Mesenchymal stem cell (in vitro differentiated cells and primary cell): ENCODE data around the gene HOXC9.
A peak's percentile ranks its signal among the peaks of the same experiment; 100 is the strongest.

Experiments used
- DNase-seq: peaks from one replicate; pipeline ENCODE4 v3.0.0-alpha.2; 2013
- H2AFZ ChIP-seq: one replicate; pipeline ENCODE4 v1.6.1; 2013; ENCODE audit warnings: low read depth, mild to moderate bottlenecking, control low read depth, inconsistent platforms, low read length, moderate library complexity
- H2AK5ac ChIP-seq: 2 replicates; pipeline ENCODE4 v1.6.1; 2013; ENCODE audit warnings: low read length, moderate library complexity, mild to moderate bottlenecking, inconsistent platforms; ENCODE audit not compliant: severe bottlenecking
- H2BK120ac ChIP-seq: one replicate; pipeline ENCODE4 v1.6.1; 2013; ENCODE audit warnings: low read depth, mild to moderate bottlenecking, inconsistent platforms, low read length, moderate library complexity
- H2BK12ac ChIP-seq, 2 experiments: one replicate each; pipeline ENCODE4 v1.6.1; 2013; ENCODE audit warnings: inconsistent platforms in 2 of 2, low read length in 2 of 2, mild to moderate bottlenecking in 2 of 2, moderate library complexity in 2 of 2, control low read depth in 1 of 2
- H2BK15ac ChIP-seq: one replicate; pipeline ENCODE4 v1.6.1; 2013; ENCODE audit warnings: mild to moderate bottlenecking, low read depth, inconsistent platforms; ENCODE audit not compliant: poor library complexity, severe bottlenecking
- H2BK5ac ChIP-seq: 2 replicates; pipeline ENCODE4 v1.6.1; 2013; ENCODE audit warnings: low read depth, mild to moderate bottlenecking, low read length, control low read depth, inconsistent platforms; ENCODE audit not compliant: poor library complexity, severe bottlenecking
- H3K14ac ChIP-seq, 2 experiments: one replicate each; pipeline ENCODE4 v1.6.1; 2013; ENCODE audit warnings: inconsistent platforms in 2 of 2, low read length in 2 of 2, control low read depth in 1 of 2, mild to moderate bottlenecking in 1 of 2, moderate library complexity in 1 of 2
- H3K18ac ChIP-seq, 2 experiments: one replicate each; pipeline ENCODE4 v1.6.1; 2013; ENCODE audit warnings: inconsistent platforms in 2 of 2, low read length in 2 of 2, control low read depth in 1 of 2, low read depth in 1 of 2, mild to moderate bottlenecking in 1 of 2
- H3K23ac ChIP-seq, 2 experiments: one replicate each; pipeline ENCODE4 v1.6.1; 2013; ENCODE audit warnings: inconsistent platforms in 2 of 2, low read length in 2 of 2, mild to moderate bottlenecking in 2 of 2, moderate library complexity in 2 of 2, control low read depth in 1 of 2
- H3K27ac ChIP-seq: 2 replicates; pipeline ENCODE4 v1.5.1; 2013; ENCODE audit warnings: mild to moderate bottlenecking, moderate library complexity, low read length, control low read depth, inconsistent platforms; ENCODE audit not compliant: poor library complexity, severe bottlenecking
- H3K27me3 ChIP-seq, 2 experiments: 2 replicates each; pipeline versions ENCODE4 v1.6.1 to v1.7.0; 2013; ENCODE audit warnings: low read length in 2 of 2, mild to moderate bottlenecking in 2 of 2, moderate library complexity in 2 of 2, control low read depth in 1 of 2, inconsistent platforms in 1 of 2; ENCODE audit not compliant: control insufficient read depth in 1 of 2, insufficient read depth in 1 of 2
- H3K36me3 ChIP-seq, 2 experiments: 2 replicates each; pipeline versions ENCODE4 v1.6.1 to v1.7.0; 2013; ENCODE audit warnings: low read length in 2 of 2, control low read depth in 1 of 2, inconsistent platforms in 1 of 2, low read depth in 1 of 2, mild to moderate bottlenecking in 1 of 2; ENCODE audit not compliant: insufficient read depth in 2 of 2, control insufficient read depth in 1 of 2
- H3K4ac ChIP-seq, 2 experiments: one replicate each; pipeline ENCODE4 v1.6.1; 2013; ENCODE audit warnings: inconsistent platforms in 2 of 2, low read length in 2 of 2, mild to moderate bottlenecking in 2 of 2, moderate library complexity in 2 of 2, control low read depth in 1 of 2, low read depth in 1 of 2
- H3K4me1 ChIP-seq: 2 replicates; pipeline ENCODE4 v1.6.1; 2013; ENCODE audit warnings: low read depth, low read length, control low read depth; ENCODE audit not compliant: control insufficient read depth, insufficient read depth
- H3K4me2 ChIP-seq: 2 replicates; pipeline ENCODE4 v1.6.1; 2013; ENCODE audit warnings: low read length, mild to moderate bottlenecking, inconsistent platforms; ENCODE audit not compliant: poor library complexity, severe bottlenecking
- H3K4me3 ChIP-seq, 2 experiments: 2 replicates each; pipeline versions ENCODE4 v1.5.1 to v1.7.0; 2013; ENCODE audit warnings: low read length in 2 of 2, mild to moderate bottlenecking in 2 of 2, control low read depth in 1 of 2, low read depth in 1 of 2; ENCODE audit not compliant: insufficient read depth in 1 of 2
- H3K79me1 ChIP-seq: replicated peaks from 2 replicates; pipeline ENCODE4 v1.6.1; 2013; ENCODE audit warnings: mild to moderate bottlenecking, control low read depth, low read length, inconsistent platforms; ENCODE audit not compliant: poor library complexity, severe bottlenecking
- H3K9ac ChIP-seq: 2 replicates; pipeline ENCODE4 v1.7.0; 2013; ENCODE audit warnings: mild to moderate bottlenecking, low read length, moderate library complexity
- H3K9me3 ChIP-seq: 2 replicates; pipeline ENCODE4 v1.7.0; 2013; ENCODE audit warnings: mild to moderate bottlenecking, low read length; ENCODE audit not compliant: control insufficient read depth
- H4K8ac ChIP-seq: one replicate; pipeline ENCODE4 v1.6.1; 2013; ENCODE audit warnings: inconsistent platforms, mild to moderate bottlenecking, low read length, moderate library complexity
- H4K91ac ChIP-seq: one replicate; pipeline ENCODE4 v1.6.1; 2013; ENCODE audit warnings: mild to moderate bottlenecking, low read length, inconsistent platforms
- WGBS: methylation state at CpG from one replicate; pipeline ENCODE4 v1.1.7; 2013; ENCODE audit warnings: mixed read lengths; 5-methylcytosine and 5-hydroxymethylcytosine counted together

Gene HOXC9

DNA sequence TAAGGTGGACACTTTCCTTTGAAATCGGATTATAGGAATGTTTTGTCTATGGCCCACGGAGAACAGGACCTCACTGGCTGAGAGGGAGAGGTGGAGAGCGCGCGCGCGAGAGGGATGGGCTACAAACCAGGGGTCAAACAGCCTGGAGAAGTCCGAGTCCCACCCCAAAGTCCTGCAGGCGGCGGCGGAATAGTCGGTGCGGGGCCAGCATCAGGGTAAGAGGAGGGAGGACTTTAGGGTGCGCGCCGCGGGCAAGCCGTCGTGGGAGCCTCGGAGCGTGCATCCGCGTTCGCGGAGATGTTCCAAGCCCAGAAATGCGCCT, 5.5 kb downstream of the HOXC9 start:
- peak overlapping the region; percentile 42 to 76 for H2BK12ac ChIP-seq
- H3K4ac ChIP-seq, result peak overlapping the region; percentile 21 to 76
- peak overlapping the region; percentile 42 to 86 for H3K4me3 ChIP-seq
- H3K14ac ChIP-seq, result no peak overlapping the region
- H3K9me3 ChIP-seq, result no peaks in the 10 kb centered on the region
- peak overlapping the region; percentile 98 for H3K9ac ChIP-seq
- peaks cover 36% of the 10 kb centered on the region for H3K4me1 ChIP-seq
- no peak overlapping the region for H2AFZ ChIP-seq
- H3K27me3 ChIP-seq, result no peaks in the 10 kb centered on the region
- peak overlapping the region; percentile 81 for H3K27ac ChIP-seq
- peak; percentile 43 for DNase-seq
- peaks cover 0 to 3% of the 10 kb centered on the region in 2 experiments for H3K36me3 ChIP-seq
- no peak overlapping the region for H2BK5ac ChIP-seq
- WGBS, result 10% methylated on average over 25 of the region's 26 CpGs
- peak overlapping the region; percentile 61 to 68 for H3K23ac ChIP-seq
- H2AK5ac ChIP-seq, result no peak overlapping the region
- no peak overlapping the region for H4K91ac ChIP-seq
- H3K79me1 ChIP-seq, result no peaks in the 10 kb centered on the region
- H2BK120ac ChIP-seq, result peak overlapping the region; percentile 57
- H3K4me2 ChIP-seq, result peak overlapping the region; percentile 76
- H2BK15ac ChIP-seq, result peak overlapping the region; percentile 41
- peak overlapping the region; percentile 91 for H4K8ac ChIP-seq
- H3K18ac ChIP-seq, result peak overlapping the region; percentile 58 to 76

DNA sequence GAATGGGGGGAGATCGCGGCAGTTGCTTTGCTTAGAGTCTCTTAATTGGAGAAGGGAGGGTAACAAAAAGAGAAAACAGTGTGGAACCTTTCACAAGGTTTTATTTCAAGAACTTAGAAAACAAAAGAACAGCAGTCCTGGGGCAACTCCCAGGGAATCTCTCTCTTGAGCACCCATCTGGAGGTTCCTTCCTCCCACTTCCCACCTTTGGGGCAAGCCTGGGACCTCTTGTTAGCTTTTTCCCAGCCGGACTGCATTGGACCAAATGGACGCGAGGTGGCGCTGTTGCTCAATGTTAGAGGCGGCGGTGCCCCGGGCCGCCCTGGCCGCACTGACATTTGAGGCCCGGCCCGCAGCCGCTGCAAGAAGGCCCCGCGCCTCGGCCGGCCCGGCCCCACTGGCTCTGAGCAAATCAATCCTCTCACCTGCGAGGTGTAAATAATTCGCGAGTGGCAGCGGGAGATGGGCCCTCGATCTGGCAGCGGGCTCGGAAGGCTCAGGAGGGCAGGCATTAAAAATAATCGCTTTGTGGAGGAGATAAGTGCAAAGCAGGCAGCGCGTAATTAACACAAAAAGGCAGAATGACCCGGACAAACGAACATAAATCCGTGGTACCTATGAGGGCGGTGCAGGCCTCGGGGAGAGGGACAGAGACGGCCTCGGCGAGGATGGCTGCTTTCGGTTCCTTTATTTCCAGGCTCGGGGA, 6.0 kb downstream of the HOXC9 start:
- H2BK120ac ChIP-seq, result peak overlapping the region; percentile 22
- peak overlapping the region; percentile 0 for H4K8ac ChIP-seq
- H3K79me1 ChIP-seq, result no peaks in the 10 kb centered on the region
- H4K91ac ChIP-seq, result no peak overlapping the region
- peak overlapping the region; percentile 81 for H3K27ac ChIP-seq
- peak overlapping the region in 1 of 2 experiments; percentile 76 for H2BK12ac ChIP-seq
- H3K9ac ChIP-seq, result peak overlapping the region; percentile 98
- H2BK15ac ChIP-seq, result peak overlapping the region; percentile 86
- H3K27me3 ChIP-seq, result no peaks in the 10 kb centered on the region
- peak; percentile 89 for DNase-seq
- no peak overlapping the region for H3K14ac ChIP-seq
- peak overlapping the region; percentile 77 for H3K4me2 ChIP-seq
- H3K4ac ChIP-seq, result peak overlapping the region; percentile 21 to 78
- H3K18ac ChIP-seq, result peak overlapping the region; percentile 80 to 89
- H3K9me3 ChIP-seq, result no peaks in the 10 kb centered on the region
- H3K4me1 ChIP-seq, result peaks cover 36% of the 10 kb centered on the region
- H2BK5ac ChIP-seq, result no peak overlapping the region
- no peak overlapping the region for H2AFZ ChIP-seq
- H3K36me3 ChIP-seq, result peaks cover 0 to 3% of the 10 kb centered on the region in 2 experiments
- peak overlapping the region; percentile 54 for H2AK5ac ChIP-seq
- WGBS, result 10% methylated on average over 37 of the region's 39 CpGs
- H3K4me3 ChIP-seq, result peak overlapping the region; percentile 42 to 86
- peak overlapping the region in 1 of 2 experiments; percentile 96 for H3K23ac ChIP-seq

DNA sequence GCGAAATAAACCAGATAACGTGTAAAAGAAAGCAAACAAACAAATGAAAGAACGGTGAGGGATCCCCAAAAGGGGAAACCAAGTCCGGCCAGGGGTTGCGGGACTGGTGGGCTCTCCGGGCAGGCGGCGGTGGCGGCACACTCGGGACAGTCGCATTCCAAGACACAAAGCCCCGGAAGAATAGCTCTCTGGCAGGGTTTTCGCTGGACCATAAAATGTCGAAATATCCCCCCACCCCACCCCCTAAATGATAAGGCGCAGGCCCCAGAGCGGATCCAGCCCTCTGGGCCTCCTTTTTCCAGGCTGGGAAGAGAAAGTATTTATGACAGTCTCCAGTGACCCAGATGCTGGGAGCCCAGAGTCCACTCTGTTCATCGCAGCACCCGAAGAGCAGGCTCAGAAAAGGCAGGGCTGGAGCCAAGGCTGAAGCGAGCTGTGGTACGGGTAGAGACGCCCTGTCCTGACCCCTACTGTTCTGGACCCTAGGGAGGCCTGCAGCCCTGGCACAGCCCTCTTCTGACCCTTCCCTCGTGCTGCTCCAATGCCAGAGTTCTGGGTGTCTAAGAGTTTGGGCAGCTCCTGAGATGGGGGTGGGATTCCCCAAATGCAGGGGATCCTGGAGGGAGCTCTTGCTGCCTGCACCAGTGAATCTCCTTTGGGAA, 6.7 kb downstream of the HOXC9 start:
- no peaks in the 10 kb centered on the region for H3K79me1 ChIP-seq
- H4K8ac ChIP-seq, result peak overlapping the region; percentile 16
- H2BK12ac ChIP-seq, result peak overlapping the region in 1 of 2 experiments; percentile 10
- peak overlapping the region; percentile 54 for H2AK5ac ChIP-seq
- H3K23ac ChIP-seq, result peak overlapping the region in 1 of 2 experiments; percentile 96
- no peak overlapping the region for H2BK5ac ChIP-seq
- H3K27ac ChIP-seq, result peak overlapping the region; percentile 30
- H3K4me1 ChIP-seq, result peaks cover 36% of the 10 kb centered on the region
- H3K14ac ChIP-seq, result peak overlapping the region in 1 of 2 experiments; percentile 5
- H2BK120ac ChIP-seq, result peak overlapping the region; percentile 39
- H2AFZ ChIP-seq, result no peak overlapping the region
- peak overlapping the region; percentile 86 for H2BK15ac ChIP-seq
- H3K9me3 ChIP-seq, result no peaks in the 10 kb centered on the region
- peak overlapping the region; percentile 80 to 89 for H3K18ac ChIP-seq
- peak; percentile 65 for DNase-seq
- H3K4me2 ChIP-seq, result peak overlapping the region; percentile 77
- no peaks in the 10 kb centered on the region for H3K27me3 ChIP-seq
- peak overlapping the region; percentile 98 for H3K9ac ChIP-seq
- WGBS, result 19% methylated on average over 22 of the region's 22 CpGs
- H4K91ac ChIP-seq, result peak overlapping the region; percentile 10
- peak overlapping the region; percentile 2 to 78 for H3K4ac ChIP-seq
- H3K36me3 ChIP-seq, result peaks cover 0 to 3% of the 10 kb centered on the region in 2 experiments
- peak overlapping the region; percentile 34 to 86 for H3K4me3 ChIP-seq
